ENCODE data around the gene PGAM1.
"Not testable (repeated sequence)": the region's sequence is repeated elsewhere in the genome, so short reads cannot be mapped to it uniquely, and the experiment has no call there.

Gene PGAM1

GRCh38 chr10:97459111-97459510, 33.1 kb downstream of the PGAM1 start:
- ATAC-seq, result no peak
- H3K4me3 Mint-ChIP-seq, result no peak overlapping the region
- no peaks in the 10 kb centered on the region for H3K27me3 Mint-ChIP-seq
- peak overlapping the region; percentile 47 for H3K27ac Mint-ChIP-seq
- H3K4me1 Mint-ChIP-seq, result peaks cover 15% of the 10 kb centered on the region
- peaks cover 64% of the 10 kb centered on the region for H3K36me3 Mint-ChIP-seq (ENCODE audit: low read depth)
- no peaks in the 10 kb centered on the region for H3K9me3 Mint-ChIP-seq
- DNase-seq, result no peak

GRCh38 chr10:97459933-97460332, 33.9 kb downstream of the PGAM1 start:
- peaks cover 6% of the 10 kb centered on the region for H3K4me1 Mint-ChIP-seq
- H3K9me3 Mint-ChIP-seq, result no peaks in the 10 kb centered on the region
- DNase-seq (no peak), ATAC-seq (no peak)
- H3K27ac Mint-ChIP-seq, result no peak overlapping the region
- H3K4me3 Mint-ChIP-seq, result no peak overlapping the region
- peaks cover 62% of the 10 kb centered on the region for H3K36me3 Mint-ChIP-seq (ENCODE audit: low read depth)
- no peaks in the 10 kb centered on the region for H3K27me3 Mint-ChIP-seq

GRCh38 chr10:97462309-97462708, 36.3 kb downstream of the PGAM1 start:
- no peak for DNase-seq
- H3K36me3 Mint-ChIP-seq (ENCODE audit: low read depth), result peaks cover 53% of the 10 kb centered on the region

GRCh38 chr10:97463363-97464132, 37.6 kb downstream of the PGAM1 start:
- Mint-ChIP-seq H3K27me3 (no peaks in the 10 kb centered on the region), H3K4me3 (no peak overlapping the region), H3K27ac (no peak overlapping the region), H3K9me3 (no peaks in the 10 kb centered on the region), H3K4me1 (no peaks in the 10 kb centered on the region), H3K36me3 (ENCODE audit: low read depth) (peaks cover 46% of the 10 kb centered on the region)
- ATAC-seq (peak; percentile 50), DNase-seq (peak; percentile 34)

More at GRCh38 chr10:97462309-97462708, 36.3 kb downstream of the PGAM1 start:
- no peak for ATAC-seq
- no peaks in the 10 kb centered on the region for H3K9me3 Mint-ChIP-seq
- H3K27me3 Mint-ChIP-seq, result no peaks in the 10 kb centered on the region
- no peaks in the 10 kb centered on the region for H3K4me1 Mint-ChIP-seq
- no peak overlapping the region for H3K4me3 Mint-ChIP-seq
- H3K27ac Mint-ChIP-seq, result no peak overlapping the region

GRCh38 chr10:97464226-97464625, 38.2 kb downstream of the PGAM1 start:
- H3K27ac Mint-ChIP-seq, result no peak overlapping the region
- no peaks in the 10 kb centered on the region for H3K4me1 Mint-ChIP-seq
- no peak for ATAC-seq
- no peaks in the 10 kb centered on the region for H3K9me3 Mint-ChIP-seq
- peaks cover 39% of the 10 kb centered on the region for H3K36me3 Mint-ChIP-seq (ENCODE audit: low read depth)
- DNase-seq, result no peak
- H3K27me3 Mint-ChIP-seq, result no peaks in the 10 kb centered on the region
- H3K4me3 Mint-ChIP-seq, result no peak overlapping the region

GRCh38 chr10:97465982-97466381, 40.0 kb downstream of the PGAM1 start:
- Mint-ChIP-seq H3K27ac (no peak overlapping the region), H3K9me3 (no peaks in the 10 kb centered on the region), H3K4me1 (no peaks in the 10 kb centered on the region), H3K36me3 (ENCODE audit: low read depth) (peaks cover 38% of the 10 kb centered on the region), H3K4me3 (no peak overlapping the region), H3K27me3 (no peaks in the 10 kb centered on the region)
- ATAC-seq (no peak), DNase-seq (no peak)

DNA sequence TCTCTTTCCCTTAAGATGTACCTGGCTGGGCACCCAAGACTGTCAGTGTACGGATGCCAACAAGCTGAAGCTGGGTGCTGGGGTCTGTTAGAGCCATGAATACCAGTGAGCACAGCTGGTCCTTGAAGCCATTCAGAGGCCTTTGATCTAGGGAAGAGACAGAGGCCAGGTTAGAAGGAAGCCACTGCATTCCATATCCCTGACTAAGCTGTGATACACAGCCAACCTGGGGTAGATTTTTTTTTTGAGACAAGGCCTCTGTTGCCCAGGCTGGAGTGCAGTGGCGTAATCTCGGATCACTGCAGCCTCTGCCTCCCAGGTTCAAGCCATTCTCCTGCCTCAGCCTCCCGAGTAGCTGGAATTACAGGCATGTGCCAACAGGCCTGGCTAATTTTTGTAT, 40.8 kb downstream of the PGAM1 start:
- H3K9me3 Mint-ChIP-seq, result no peaks in the 10 kb centered on the region
- ATAC-seq (no peak), DNase-seq (no peak)
- no peaks in the 10 kb centered on the region for H3K4me1 Mint-ChIP-seq
- H3K36me3 Mint-ChIP-seq (ENCODE audit: low read depth), result peaks cover 36% of the 10 kb centered on the region
- no peak overlapping the region for H3K27ac Mint-ChIP-seq
- no peak overlapping the region for H3K4me3 Mint-ChIP-seq
- H3K27me3 Mint-ChIP-seq, result no peaks in the 10 kb centered on the region

GRCh38 chr10:97468162-97468561, 42.2 kb downstream of the PGAM1 start:
- Mint-ChIP-seq H3K27me3 (no peaks in the 10 kb centered on the region), H3K27ac (no peak overlapping the region), H3K4me1 (no peaks in the 10 kb centered on the region), H3K36me3 (ENCODE audit: low read depth) (peaks cover 33% of the 10 kb centered on the region), H3K4me3 (no peak overlapping the region), H3K9me3 (no peaks in the 10 kb centered on the region)
- ATAC-seq (no peak), DNase-seq (no peak)

DNA sequence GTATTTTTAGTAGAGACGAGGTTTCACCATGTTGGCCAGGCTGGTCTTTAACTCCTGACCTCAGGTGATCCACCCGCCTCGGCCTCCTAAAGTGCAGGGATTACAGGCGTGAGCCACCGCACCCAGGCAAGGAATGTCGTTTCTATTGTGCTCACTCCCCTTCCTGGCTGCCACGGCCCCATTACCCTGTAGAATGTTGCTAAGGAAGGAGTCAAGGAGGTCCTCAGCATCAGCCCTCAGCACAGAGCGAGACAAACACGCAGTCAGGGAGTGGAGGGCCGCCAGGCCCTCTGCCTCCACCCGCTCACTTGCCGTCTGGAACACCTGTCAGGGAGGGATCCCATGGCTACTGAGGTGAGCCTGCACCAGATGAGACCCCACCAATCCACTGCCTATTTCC, 42.8 kb downstream of the PGAM1 start:
- H3K9me3 Mint-ChIP-seq, DNase-seq, H3K27me3 Mint-ChIP-seq, H3K27ac Mint-ChIP-seq, H3K4me1 Mint-ChIP-seq, ATAC-seq, H3K4me3 Mint-ChIP-seq: not testable (repeated sequence)
- peaks cover 33% of the 10 kb centered on the region for H3K36me3 Mint-ChIP-seq (ENCODE audit: low read depth)

DNA sequence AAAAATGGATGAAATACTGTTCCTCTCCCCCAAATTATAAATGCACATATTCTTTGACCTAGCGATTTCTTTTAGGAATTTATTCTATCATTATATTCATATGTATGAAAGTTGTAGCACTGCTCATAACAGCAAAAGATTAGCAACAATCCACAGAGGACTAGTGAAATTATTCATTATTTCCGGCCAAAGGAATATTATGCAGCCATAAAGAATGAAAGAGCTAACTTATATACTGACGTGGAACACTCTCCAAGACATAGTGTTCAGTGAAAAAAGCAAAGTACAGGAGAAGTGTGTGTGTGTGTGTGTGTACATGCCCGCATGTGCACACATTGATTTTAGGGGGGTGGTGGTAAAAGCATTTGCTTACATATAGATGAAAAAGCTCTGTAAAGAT, 48.9 kb downstream of the PGAM1 start:
- Mint-ChIP-seq H3K4me3 (no peak overlapping the region), H3K36me3 (ENCODE audit: low read depth) (peaks cover 60% of the 10 kb centered on the region), H3K4me1 (no peaks in the 10 kb centered on the region), H3K27me3 (no peaks in the 10 kb centered on the region), H3K9me3 (no peaks in the 10 kb centered on the region), H3K27ac (no peak overlapping the region)
- DNase-seq (no peak), ATAC-seq (no peak)

DNA sequence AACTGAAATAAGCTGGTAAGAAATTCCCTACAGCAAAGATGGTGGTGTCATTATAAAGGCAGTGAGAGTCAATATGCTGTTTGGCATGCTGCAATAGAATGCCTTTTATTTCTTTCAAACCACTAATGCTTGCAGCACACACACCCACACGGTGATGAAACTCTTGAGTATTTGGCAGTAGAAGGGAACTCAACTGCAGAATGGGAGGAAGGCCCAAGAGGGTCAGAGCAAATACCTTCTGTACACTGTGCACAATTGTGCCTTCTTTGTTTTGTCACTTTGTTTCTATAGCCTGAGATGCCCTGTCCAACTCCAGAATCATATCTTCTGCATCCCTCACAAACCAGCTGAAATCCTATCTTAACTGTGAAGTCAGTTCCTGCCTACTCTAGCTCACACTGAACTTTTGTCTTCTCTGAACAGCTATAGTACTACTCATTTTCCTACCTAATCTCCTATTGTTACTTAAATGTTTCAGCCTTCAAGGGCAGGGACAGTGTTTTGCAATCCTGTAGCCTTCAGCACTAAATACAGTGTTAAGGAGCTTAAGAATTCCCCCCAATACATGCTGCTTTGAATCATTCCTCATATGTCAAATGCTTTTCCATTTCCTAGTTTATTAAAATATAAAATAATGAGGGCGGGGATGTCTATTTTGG, 50.1 kb downstream of the PGAM1 start:
- Mint-ChIP-seq H3K4me1 (no peaks in the 10 kb centered on the region), H3K36me3 (ENCODE audit: low read depth) (peaks cover 58% of the 10 kb centered on the region), H3K27me3 (no peaks in the 10 kb centered on the region), H3K27ac (no peak overlapping the region), H3K4me3 (no peak overlapping the region), H3K9me3 (no peaks in the 10 kb centered on the region)
- ATAC-seq (no peak), DNase-seq (no peak)

- ATAC-seq, H3K27me3 Mint-ChIP-seq, H3K4me1 Mint-ChIP-seq, H3K9me3 Mint-ChIP-seq, H3K4me3 Mint-ChIP-seq, DNase-seq, H3K27ac Mint-ChIP-seq: not testable (repeated sequence)
- peaks cover 49% of the 10 kb centered on the region for H3K36me3 Mint-ChIP-seq (ENCODE audit: low read depth)
Observed at GRCh38 chr10:97479410-97479809, 53.4 kb downstream of the PGAM1 start.

- H3K4me3 Mint-ChIP-seq, result no peak overlapping the region
- peaks cover 44% of the 10 kb centered on the region for H3K36me3 Mint-ChIP-seq (ENCODE audit: low read depth)
- H3K9me3 Mint-ChIP-seq, result no peaks in the 10 kb centered on the region
- no peaks in the 10 kb centered on the region for H3K4me1 Mint-ChIP-seq
- H3K27ac Mint-ChIP-seq, result no peak overlapping the region
- no peaks in the 10 kb centered on the region for H3K27me3 Mint-ChIP-seq
- DNase-seq (no peak), ATAC-seq (no peak)
Observed at GRCh38 chr10:97479939-97480338, 53.9 kb downstream of the PGAM1 start.

GRCh38 chr10:97481071-97481470, 55.1 kb downstream of the PGAM1 start:
- Mint-ChIP-seq H3K27ac (no peak overlapping the region), H3K4me1 (no peaks in the 10 kb centered on the region), H3K4me3 (no peak overlapping the region), H3K36me3 (ENCODE audit: low read depth) (peaks cover 41% of the 10 kb centered on the region), H3K9me3 (no peaks in the 10 kb centered on the region), H3K27me3 (no peaks in the 10 kb centered on the region)
- ATAC-seq (no peak), DNase-seq (no peak)

DNA sequence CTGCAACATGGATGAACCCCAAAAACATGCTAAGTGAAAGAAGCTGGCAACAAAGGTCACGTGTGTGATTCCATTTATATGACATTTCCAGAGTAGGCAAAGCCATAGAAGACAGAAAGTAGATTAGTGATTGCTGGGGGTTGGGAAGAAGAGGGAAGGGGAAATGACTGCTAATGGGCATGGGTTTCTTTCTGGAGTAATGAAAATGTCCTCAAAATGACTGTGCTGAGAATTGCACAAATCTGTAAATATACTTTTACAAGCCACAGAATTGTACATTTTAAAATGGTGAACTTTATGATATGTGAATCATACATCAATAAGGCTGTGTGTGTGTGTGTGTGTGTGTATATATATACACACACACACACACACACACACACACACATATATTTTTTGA, 56.4 kb downstream of the PGAM1 start:
- peaks cover under 1% of the 10 kb centered on the region for H3K4me1 Mint-ChIP-seq
- ATAC-seq, result no peak
- DNase-seq, result no peak
- no peak overlapping the region for H3K4me3 Mint-ChIP-seq
- H3K27ac Mint-ChIP-seq, result no peak overlapping the region
- no peaks in the 10 kb centered on the region for H3K9me3 Mint-ChIP-seq
- no peaks in the 10 kb centered on the region for H3K27me3 Mint-ChIP-seq
- H3K36me3 Mint-ChIP-seq (ENCODE audit: low read depth), result peaks cover 34% of the 10 kb centered on the region
